Sigmoid colon (tissue), 4 donors: Measurements from ENCODE around the gene PIMREG.

Experiments
- EP300 ChIP-seq, 4 donors: sonication (generic); formaldehyde crosslinking; IDR thresholded peaks; one replicate each; pipeline ENCODE4 v1.6.1; 2017; ENCODE audit warnings: antibody characterized with exemption in 4 of 4
- POLR2A ChIP-seq, 2 donors: fragments of 450-650 bp; IDR thresholded peaks; one replicate each; pipeline ENCODE4 v1.6.1; 2016; ENCODE audit warnings: antibody characterized with exemption in 2 of 2, mild to moderate bottlenecking in 2 of 2, moderate library complexity in 2 of 2
- TF ChIP-seq, protein P1 (sequence below), 4 experiments: fragments of 450-650 bp in 3 of 4; fragments of 200-600 bp in 1 of 4; IDR thresholded peaks; one replicate each; pipeline ENCODE4 v1.5.1; 2016 to 2019; ENCODE audit warnings: antibody characterized with exemption in 4 of 4, mild to moderate bottlenecking in 3 of 4, moderate library complexity in 2 of 4

DNA sequence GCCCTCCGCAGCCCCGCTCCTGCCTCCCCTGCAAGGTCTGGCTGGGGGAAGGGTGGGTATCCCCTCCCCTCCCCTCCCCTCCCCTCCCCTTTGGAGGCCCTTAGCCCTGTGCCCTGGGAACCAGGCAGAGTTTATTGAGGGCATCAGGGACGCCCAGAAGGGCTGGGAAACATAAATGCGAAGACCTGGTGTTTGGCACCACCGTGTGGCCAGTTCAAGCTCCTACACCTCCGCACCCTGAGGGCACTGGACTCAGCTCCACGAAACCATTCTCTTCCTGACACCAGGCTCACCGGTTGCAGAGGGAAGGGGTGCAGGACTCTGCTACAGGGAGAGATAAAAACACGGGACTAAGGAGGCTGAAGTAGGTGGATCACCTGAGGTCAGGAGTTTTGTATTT lies 8.3 kb upstream of the PIMREG start:
- TF ChIP-seq, protein P1, sequence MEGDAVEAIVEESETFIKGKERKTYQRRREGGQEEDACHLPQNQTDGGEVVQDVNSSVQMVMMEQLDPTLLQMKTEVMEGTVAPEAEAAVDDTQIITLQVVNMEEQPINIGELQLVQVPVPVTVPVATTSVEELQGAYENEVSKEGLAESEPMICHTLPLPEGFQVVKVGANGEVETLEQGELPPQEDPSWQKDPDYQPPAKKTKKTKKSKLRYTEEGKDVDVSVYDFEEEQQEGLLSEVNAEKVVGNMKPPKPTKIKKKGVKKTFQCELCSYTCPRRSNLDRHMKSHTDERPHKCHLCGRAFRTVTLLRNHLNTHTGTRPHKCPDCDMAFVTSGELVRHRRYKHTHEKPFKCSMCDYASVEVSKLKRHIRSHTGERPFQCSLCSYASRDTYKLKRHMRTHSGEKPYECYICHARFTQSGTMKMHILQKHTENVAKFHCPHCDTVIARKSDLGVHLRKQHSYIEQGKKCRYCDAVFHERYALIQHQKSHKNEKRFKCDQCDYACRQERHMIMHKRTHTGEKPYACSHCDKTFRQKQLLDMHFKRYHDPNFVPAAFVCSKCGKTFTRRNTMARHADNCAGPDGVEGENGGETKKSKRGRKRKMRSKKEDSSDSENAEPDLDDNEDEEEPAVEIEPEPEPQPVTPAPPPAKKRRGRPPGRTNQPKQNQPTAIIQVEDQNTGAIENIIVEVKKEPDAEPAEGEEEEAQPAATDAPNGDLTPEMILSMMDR (IDR thresholded peaks at IDR 0.05) = peak; percentile 36 to 78 (median 62)
- TF ChIP-seq EP300 (IDR thresholded peaks at IDR 0.05) (no peak), POLR2A (IDR thresholded peaks at IDR 0.05) (no peak)
